OCI-LY7 (cell line): ENCODE data around the gene RCVRN. TPM values are rescaled to one million over a fixed set of nuclear protein-coding genes. Genes with fewer than 3 reads are reported as not detected.

Experiments
- BruUV-seq: library from RNA; stranded (reverse); fragments of 400-500 nt; replicated peaks from 2 replicates; lab custom pipeline; 2021; lab: Mats Ljungman, UMichigan
- CTCF ChIA-PET: fragments of 300-600 bp; sonication (Branson Sonifier 250); formaldehyde crosslinking; loops from one replicate; lab custom pipeline; 2022; ENCODE audit warnings: antibody characterized with exemption; ENCODE audit not compliant: unreplicated experiment; lab: Charles Lee
- POLR2A ChIA-PET: fragments of 300-600 bp; sonication (Branson Sonifier 250); formaldehyde crosslinking; loops from one replicate; lab custom pipeline; 2022; ENCODE audit warnings: antibody characterized with exemption; lab: Charles Lee
- DNase-seq: peaks from one replicate; pipeline ENCODE4 v3.0.0-alpha.2; 2015; ENCODE audit warnings: low spot score
- H2AFZ ChIP-seq: fragments of 200-600 bp; sonication (generic), shearing (Covaris generic); 2 replicates; pipeline ENCODE4 v1.6.1; 2014; ENCODE audit warnings: mild to moderate bottlenecking, antibody characterized with exemption, low read length, moderate library complexity
- H3K27ac ChIP-seq: fragments of 200-600 bp; sonication (generic); 2 replicates; pipeline ENCODE4 v1.5.1; 2014; ENCODE audit warnings: mixed run types, low read depth, mild to moderate bottlenecking, moderate library complexity, low read length, inconsistent platforms; ENCODE audit not compliant: poor library complexity, severe bottlenecking
- H3K36me3 ChIP-seq: fragments of 200-600 bp; sonication (generic); 2 replicates; pipeline ENCODE4 v1.6.1; 2014; ENCODE audit warnings: mild to moderate bottlenecking, antibody characterized with exemption, low read length, moderate library complexity, mixed read lengths; ENCODE audit not compliant: insufficient read depth
- H3K4me1 ChIP-seq: fragments of 200-600 bp; sonication (generic); 2 replicates; pipeline ENCODE4 v1.5.1; 2014; ENCODE audit warnings: mild to moderate bottlenecking, low read length; ENCODE audit not compliant: insufficient read depth, poor library complexity, severe bottlenecking
- H3K4me2 ChIP-seq: fragments of 200-600 bp; sonication (generic); 2 replicates; pipeline ENCODE4 v1.6.1; 2014; ENCODE audit warnings: mild to moderate bottlenecking, low read length
- H3K4me3 ChIP-seq: fragments of 200-600 bp; sonication (generic); 2 replicates; pipeline ENCODE4 v1.5.1; 2014; ENCODE audit warnings: mild to moderate bottlenecking, low read depth, low read length; ENCODE audit not compliant: poor library complexity, severe bottlenecking
- H3K79me2 ChIP-seq: fragments of 200-600 bp; sonication (generic); 2 replicates; pipeline ENCODE4 v1.6.1; 2016; ENCODE audit warnings: low read depth, mild to moderate bottlenecking, low read length, moderate library complexity, mixed read lengths; ENCODE audit not compliant: insufficient read depth
- H3K9me2 ChIP-seq: fragments of 200-600 bp; sonication (generic); 2 replicates; pipeline ENCODE4 v1.6.1; 2016; ENCODE audit warnings: mild to moderate bottlenecking, low read length, mixed read lengths; ENCODE audit not compliant: insufficient read depth
- H3K9me3 ChIP-seq: fragments of 200-600 bp; sonication (generic); 2 replicates; pipeline ENCODE4 v1.6.1; 2014; ENCODE audit warnings: mild to moderate bottlenecking, mixed run types, low read length, mixed read lengths
- H4K20me1 ChIP-seq: fragments of 200-600 bp; sonication (generic); 2 replicates; pipeline ENCODE4 v1.6.1; 2014; ENCODE audit warnings: mild to moderate bottlenecking, antibody characterized with exemption, low read length, moderate library complexity, mixed read lengths; ENCODE audit not compliant: insufficient read depth
- EZH2phosphoT487 ChIP-seq: fragments of 200-600 bp; sonication (generic); IDR thresholded peaks from 2 replicates; pipeline ENCODE4 v1.6.1; 2018; ENCODE audit warnings: low read depth, borderline replicate concordance, mild to moderate bottlenecking, mixed run types, antibody characterized with exemption, low read length, moderate library complexity, mixed read lengths
- intact Hi-C: fragments of 100-400 bp; cut with micrococcal nuclease; formaldehyde crosslinking; loops from one replicate; pipeline ENCODE4 v1.10.0; 2022; ENCODE audit not compliant: unreplicated experiment
- total RNA-seq, 2 experiments: library from RNA; depleted of rRNA in 1 of 2; stranded (reverse); fragments of >200 nt in 1 of 2; shearing (Covaris generic) in 1 of 2; gene quantifications; 2 replicates each; pipeline ENCODE4 v1.2.3, GENCODE V29; 2014 to 2022
- TF ChIP-seq, protein P1 (sequence below): fragments of 200-600 bp; sonication (generic); conservative IDR thresholded peaks from 2 replicates; pipeline ENCODE4 v1.5.1; 2014; ENCODE audit warnings: mild to moderate bottlenecking, antibody characterized with exemption, low read length, moderate library complexity, mixed read lengths

The RCVRN gene
- total RNA-seq, 2 experiments from 2014 or later: not detected

DNA sequence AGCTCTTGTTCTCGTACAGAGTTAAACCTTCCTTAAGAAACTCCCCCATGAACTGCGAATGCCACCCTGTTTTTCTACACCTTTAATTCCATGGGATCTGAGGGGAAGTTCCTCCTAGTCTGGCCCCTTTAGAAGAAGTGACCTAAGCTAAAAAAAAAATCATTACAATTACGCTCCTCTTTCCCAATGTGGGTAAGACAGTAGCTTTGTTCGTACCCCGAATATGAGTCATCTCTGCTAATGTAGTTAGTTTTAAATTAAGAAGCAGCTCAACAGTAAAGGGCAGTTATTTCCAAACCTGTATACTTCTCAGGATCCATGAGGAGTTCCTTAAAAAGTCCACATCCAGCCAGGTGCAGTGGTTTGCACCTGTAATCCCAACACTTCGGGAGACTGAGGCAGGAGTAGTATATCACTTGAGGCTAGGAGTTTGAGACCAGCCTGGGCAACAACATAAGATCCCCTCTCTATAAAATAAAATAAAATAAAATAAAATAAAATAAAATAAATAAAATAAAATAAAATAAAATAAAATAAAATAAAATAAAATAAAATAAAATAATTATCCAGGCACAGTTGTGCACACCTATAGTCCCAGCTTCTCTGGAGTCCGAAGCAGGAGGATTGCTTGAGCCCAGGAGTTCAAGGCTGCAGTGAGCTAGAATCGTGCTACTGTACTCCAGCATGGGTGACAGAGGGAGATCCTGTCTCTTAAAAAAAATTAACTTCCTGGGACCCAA is 26.1 kb downstream of the RCVRN start:
- no peak overlapping the region for H3K27ac ChIP-seq
- no peaks in the 10 kb centered on the region for H3K36me3 ChIP-seq
- H3K9me2 ChIP-seq: no peaks in the 10 kb centered on the region
- BruUV-seq: no TSS peak
- CTCF ChIA-PET: no interaction called here
- TF ChIP-seq EZH2phosphoT487: no peak
- TF ChIP-seq, protein P1, sequence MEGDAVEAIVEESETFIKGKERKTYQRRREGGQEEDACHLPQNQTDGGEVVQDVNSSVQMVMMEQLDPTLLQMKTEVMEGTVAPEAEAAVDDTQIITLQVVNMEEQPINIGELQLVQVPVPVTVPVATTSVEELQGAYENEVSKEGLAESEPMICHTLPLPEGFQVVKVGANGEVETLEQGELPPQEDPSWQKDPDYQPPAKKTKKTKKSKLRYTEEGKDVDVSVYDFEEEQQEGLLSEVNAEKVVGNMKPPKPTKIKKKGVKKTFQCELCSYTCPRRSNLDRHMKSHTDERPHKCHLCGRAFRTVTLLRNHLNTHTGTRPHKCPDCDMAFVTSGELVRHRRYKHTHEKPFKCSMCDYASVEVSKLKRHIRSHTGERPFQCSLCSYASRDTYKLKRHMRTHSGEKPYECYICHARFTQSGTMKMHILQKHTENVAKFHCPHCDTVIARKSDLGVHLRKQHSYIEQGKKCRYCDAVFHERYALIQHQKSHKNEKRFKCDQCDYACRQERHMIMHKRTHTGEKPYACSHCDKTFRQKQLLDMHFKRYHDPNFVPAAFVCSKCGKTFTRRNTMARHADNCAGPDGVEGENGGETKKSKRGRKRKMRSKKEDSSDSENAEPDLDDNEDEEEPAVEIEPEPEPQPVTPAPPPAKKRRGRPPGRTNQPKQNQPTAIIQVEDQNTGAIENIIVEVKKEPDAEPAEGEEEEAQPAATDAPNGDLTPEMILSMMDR: no peak
- no peak overlapping the region for H2AFZ ChIP-seq
- H3K9me3 ChIP-seq: no peaks in the 10 kb centered on the region
- H3K4me2 ChIP-seq: no peak overlapping the region
- H3K4me1 ChIP-seq: no peaks in the 10 kb centered on the region
- no peaks in the 10 kb centered on the region for H3K79me2 ChIP-seq
- DNase-seq: no peak
- POLR2A ChIA-PET: no interaction called here
- no peaks in the 10 kb centered on the region for H4K20me1 ChIP-seq
- intact Hi-C loops: no loop called here
- no peak overlapping the region for H3K4me3 ChIP-seq

DNA sequence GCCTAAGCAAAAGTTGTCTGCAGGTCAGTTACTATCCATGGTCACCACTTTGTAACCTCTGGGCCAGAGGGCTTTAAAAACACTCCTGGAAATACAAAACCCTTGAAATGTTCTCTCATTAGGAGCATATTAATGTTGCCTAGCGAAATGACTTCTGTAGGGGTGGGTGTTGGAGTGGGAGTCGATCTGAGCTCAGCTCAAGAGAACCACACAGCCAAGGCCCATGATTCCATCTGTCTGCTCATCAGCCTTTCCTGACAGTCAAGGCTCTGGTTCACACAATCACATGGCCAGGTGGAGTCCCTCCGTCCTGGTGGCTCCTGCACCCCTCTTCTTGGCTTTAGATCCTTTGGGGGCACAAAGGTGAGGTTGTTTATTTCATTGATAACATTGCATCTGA is 26.7 kb downstream of the RCVRN start:
- Histone ChIP-seq H3K4me3 (no peak overlapping the region), H3K27ac (no peak overlapping the region), H3K9me2 (no peaks in the 10 kb centered on the region), H2AFZ (no peak overlapping the region), H3K79me2 (no peaks in the 10 kb centered on the region), H3K36me3 (no peaks in the 10 kb centered on the region), H3K9me3 (no peaks in the 10 kb centered on the region), H4K20me1 (no peaks in the 10 kb centered on the region), H3K4me2 (no peak overlapping the region), H3K4me1 (no peaks in the 10 kb centered on the region)
- ChIA-PET CTCF (no interaction called here), POLR2A (no interaction called here)
- intact Hi-C loops: no loop called here
- no peak for DNase-seq
- TF ChIP-seq EZH2phosphoT487: no peak
- TF ChIP-seq, protein P1: no peak
- BruUV-seq: no TSS peak

DNA sequence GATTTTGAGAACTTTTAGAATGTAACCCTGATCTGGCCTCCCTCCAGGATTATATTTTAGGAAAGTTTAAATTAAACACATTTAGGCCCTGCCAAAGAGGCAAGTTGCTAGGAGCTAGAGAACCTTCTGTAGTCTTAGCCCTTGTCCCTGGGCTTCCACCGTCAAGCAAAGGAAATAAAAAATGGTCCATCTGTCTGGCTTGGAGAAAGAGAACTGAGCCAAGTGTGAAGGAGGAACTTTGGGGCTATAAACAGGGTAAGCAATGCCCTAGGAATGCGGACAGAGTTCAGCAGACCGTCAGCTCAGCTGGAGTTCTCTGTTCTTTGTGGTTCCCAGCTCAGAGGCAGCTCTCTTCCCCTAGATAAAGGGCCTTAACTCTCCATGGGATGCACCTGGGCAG is 29.6 kb downstream of the RCVRN start:
- no peaks in the 10 kb centered on the region for H3K9me3 ChIP-seq
- no peak for TF ChIP-seq EZH2phosphoT487
- TF ChIP-seq, protein P1: no peak
- H3K4me2 ChIP-seq: no peak overlapping the region
- no peaks in the 10 kb centered on the region for H3K9me2 ChIP-seq
- no peak overlapping the region for H2AFZ ChIP-seq
- POLR2A ChIA-PET: no interaction called here
- H3K27ac ChIP-seq: no peak overlapping the region
- H4K20me1 ChIP-seq: no peaks in the 10 kb centered on the region
- H3K4me3 ChIP-seq: no peak overlapping the region
- CTCF ChIA-PET: no interaction called here
- no TSS peak for BruUV-seq
- no peaks in the 10 kb centered on the region for H3K79me2 ChIP-seq
- DNase-seq: no peak
- H3K4me1 ChIP-seq: no peaks in the 10 kb centered on the region
- intact Hi-C loops: no loop called here
- no peaks in the 10 kb centered on the region for H3K36me3 ChIP-seq
